Gastroesophageal sphincter (tissue), 3 donors: ENCODE measurements around the gene TNS1.

Source experiments
- CTCF ChIP-seq, 4 experiments: fragments of 200-600 bp in 2 of 4; fragments of 450-650 bp in 2 of 4; sonication (generic) in 1 of 4; IDR thresholded peaks; one replicate each; pipeline ENCODE4 v1.5.1; 2017 to 2019; ENCODE audit warnings: antibody characterized with exemption in 4 of 4, mild to moderate bottlenecking in 2 of 4, moderate library complexity in 2 of 4
- EP300 ChIP-seq: sonication (generic); formaldehyde crosslinking; IDR thresholded peaks from one replicate; pipeline ENCODE4 v1.6.1; 2017; ENCODE audit warnings: antibody characterized with exemption, mild to moderate bottlenecking
- POLR2A ChIP-seq, 2 donors: fragments of 450-650 bp; IDR thresholded peaks; one replicate each; pipeline ENCODE4 v1.6.1; 2017; ENCODE audit warnings: antibody characterized with exemption in 2 of 2, mild to moderate bottlenecking in 2 of 2, moderate library complexity in 1 of 2
- POLR2AphosphoS5 ChIP-seq: sonication (generic); formaldehyde crosslinking; IDR thresholded peaks from one replicate; pipeline ENCODE4 v1.6.1; 2017; ENCODE audit warnings: antibody characterized with exemption

GRCh38 chr2:217803653-217803960 lies 199.2 kb downstream of the TNS1 start:
- TF ChIP-seq CTCF (IDR thresholded peaks at IDR 0.05) (no peak), POLR2A (IDR thresholded peaks at IDR 0.05) (no peak), EP300 (no peak), POLR2AphosphoS5 (peak; percentile 35)
